ENCODE results near the gene EXOC4.

The EXOC4 gene

DNA sequence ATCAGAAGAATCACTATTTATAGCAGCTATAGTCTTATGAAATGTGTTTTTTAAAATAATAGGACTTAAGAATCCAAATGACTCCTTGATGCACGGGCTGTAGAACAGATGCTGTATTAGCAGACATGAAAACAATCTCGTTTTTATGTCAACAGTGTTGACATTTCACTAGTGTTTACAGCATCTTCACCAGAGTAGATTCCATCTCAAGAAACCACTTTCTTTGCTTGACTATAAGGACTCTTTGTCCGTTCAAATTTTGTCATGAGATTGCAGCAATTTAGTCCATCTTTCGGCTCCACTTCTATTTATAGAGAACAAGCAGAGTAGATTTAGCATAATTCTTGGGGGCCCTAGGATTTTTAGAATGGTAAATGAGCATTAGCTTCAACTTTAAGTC, 295.1 kb downstream of the EXOC4 start:
- DNase-seq, result no peak

DNA sequence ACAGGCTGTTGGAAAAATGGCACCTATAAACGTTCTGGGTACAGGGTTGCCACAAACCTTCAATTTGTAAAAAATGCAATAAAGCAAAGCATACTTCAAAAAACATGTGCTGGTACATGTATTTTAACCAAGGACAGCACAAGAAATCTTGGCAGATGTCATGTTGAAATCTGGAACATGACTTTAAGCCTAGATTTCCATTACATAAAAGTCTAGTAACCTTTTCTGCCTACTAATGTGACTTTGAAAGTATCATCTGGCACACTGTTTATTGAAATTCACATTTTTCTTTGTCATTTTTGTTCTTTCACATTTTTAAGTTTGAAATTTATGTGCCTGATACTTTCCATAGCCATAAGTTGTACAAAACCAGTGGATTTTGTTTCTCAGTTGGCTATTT, 296.8 kb downstream of the EXOC4 start:
- no peak for DNase-seq

DNA sequence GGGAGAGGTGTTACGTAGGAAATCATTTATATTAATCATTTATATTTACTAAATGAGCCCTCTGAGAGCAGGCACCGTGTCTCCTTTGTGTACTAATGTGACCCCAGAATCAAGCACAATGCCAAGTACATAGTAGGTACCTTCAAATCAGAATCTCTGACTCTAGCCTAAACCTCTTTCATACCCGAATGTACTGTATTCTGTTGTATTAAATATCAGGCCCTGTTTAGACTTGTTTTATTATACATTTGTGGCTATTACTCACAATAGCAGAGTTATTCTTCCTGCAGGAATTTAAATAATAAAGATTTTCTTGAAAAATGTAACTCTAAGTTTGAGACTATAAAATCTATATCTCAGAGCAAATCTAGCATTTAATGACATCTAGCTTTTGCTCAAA, 297.3 kb downstream of the EXOC4 start:
- DNase-seq, result no peak

DNA sequence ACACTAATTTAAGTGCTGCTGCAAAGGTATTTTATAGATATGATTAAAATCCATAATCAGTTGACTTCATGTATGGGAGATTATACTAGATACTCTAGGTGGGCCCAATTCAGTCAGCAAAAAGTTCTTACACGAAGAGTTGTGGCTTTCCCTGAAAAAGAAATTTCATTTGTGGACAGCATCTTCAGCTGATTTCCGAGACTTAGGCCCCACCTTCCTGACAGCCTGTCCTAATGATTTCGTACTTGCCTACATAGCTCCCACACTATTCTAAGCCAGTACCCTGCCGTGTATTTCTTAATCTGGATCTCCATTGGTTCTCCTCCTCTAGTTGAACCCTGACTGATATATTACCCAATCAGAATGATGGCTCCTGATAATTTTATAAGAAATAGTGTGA, 297.9 kb downstream of the EXOC4 start:
- no peak for DNase-seq

DNA sequence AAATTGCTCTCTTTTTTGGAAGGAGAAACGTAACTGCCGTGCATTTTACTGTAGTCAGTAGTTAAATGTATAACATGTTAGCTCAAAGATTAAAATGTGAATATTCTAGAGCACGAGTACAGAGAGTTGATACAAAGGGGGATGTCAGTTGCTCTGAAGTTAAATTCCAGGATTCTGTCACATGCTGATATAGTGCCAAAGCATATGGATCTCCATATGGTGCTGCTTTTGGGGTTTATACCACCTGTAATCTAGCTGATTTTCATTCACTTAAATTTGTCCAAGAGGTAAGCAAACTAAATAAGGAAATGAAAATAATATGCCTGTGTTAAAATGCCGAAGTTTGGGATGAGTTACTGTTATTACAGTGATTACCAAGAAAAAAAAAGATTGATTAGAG, 298.6 kb downstream of the EXOC4 start:
- DNase-seq, result no peak

DNA sequence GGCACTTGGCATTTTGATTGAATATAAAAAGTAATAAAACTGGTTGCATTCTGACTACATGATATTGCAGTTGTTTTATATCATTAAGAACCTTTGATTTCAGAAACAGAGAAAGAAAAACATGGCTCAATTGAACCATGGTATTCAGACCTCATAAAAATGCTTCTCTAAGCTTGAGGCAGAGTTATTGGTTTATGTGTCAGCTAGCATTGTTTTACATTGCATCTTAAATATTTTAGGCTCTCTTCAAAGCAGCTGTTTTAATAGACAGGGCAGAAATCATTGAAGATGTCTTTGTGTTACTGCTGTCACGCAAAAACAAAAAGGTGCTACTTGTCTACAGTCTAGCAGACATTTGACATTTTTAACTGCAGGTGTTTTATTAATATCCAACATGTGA, 299.2 kb downstream of the EXOC4 start:
- DNase-seq, result no peak

DNA sequence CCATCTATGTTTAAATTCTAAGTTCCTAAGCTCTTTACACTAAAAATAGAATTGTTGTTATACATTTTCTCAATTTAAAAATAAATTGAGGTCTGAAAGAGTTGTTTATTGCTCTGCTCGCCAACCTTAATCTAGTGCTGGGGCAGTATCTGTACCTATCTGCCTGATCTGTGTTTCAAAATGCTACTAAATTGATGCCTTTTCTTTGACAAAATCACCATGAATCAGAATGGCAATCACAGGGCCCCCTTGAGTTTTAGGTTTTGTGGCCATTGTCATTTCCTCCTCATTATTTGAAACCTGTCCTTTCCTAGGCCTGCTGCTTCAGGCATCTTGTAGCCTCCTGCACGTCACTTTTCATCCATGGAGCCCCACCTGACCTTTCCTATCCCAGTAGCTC, 301.5 kb downstream of the EXOC4 start:
- no peak for DNase-seq

DNA sequence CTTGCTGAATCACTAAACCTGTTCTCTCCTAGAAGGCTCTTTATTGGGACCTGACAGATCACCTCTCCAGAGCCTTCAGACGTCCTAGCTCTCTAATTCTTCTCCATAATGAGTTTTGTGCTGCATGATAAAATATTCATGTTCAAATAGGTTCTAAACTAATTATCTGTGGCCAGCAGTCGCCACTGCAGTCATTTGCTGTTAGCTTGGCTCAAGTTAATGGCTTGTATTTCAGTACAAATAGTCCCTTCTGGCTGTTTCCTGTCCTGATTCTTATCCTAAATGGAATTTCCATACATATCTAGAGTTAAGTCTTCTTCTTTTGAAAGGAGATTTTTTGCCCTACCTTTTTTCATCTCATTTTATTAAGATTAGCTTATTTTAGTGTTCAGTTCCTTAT, 303.2 kb downstream of the EXOC4 start:
- DNase-seq, result no peak

DNA sequence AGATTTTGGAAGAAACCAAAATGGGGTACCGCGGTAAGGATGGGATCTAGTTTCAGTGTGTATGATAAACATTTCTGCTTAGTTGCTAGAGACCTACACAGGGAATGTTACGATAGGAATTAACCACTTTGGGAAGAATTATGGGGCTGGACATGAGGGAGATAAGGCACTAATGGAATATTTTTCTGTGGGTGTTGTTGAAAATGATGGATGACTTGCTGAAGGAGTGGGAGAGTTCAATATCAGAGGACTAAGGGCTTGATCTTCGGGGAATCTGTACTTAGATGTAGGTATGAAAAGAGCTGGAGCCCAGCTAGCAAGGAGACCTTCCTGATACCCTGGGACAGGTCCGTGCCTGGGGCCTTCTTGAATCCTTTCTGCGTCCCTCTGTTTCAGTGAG, 303.7 kb downstream of the EXOC4 start:
- DNase-seq, result no peak

DNA sequence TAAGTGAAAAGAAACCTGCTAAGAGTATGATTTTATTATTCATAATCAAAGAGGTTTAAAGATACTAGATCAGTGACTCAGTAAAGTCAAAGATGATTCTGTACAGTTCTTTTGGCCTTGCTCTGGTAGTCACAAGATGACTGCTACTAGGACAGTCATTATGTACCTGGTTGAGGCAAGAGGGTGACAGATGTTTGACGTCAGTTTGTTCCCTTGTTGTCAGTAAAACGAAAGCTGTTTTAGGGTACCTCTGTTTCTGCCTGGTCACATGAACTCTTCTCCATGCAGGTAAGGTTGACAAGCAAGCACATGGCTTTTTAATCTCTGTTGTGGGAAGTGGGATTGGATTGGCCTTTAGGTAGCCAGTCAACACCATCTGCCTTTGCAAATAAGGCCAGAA, 308.0 kb downstream of the EXOC4 start:
- DNase-seq, result no peak

DNA sequence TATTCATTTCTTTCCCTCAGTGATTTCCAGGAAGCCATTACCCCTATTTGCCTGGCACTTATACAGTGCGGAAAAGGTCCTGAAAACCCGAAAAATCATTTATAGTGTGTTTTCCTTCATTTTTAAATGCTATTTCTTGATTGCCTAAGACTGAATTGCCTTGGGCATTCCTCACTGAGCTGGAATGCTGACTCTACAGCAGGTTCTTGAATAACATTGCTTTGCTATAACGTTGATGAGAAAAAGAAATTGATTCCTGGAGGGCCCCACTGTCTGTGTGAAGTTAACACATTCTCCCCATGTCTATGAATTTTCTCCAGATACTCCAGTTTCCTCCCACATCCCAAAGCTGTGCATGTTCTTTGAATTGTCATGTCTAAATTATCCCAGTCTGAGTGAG, 308.5 kb downstream of the EXOC4 start:
- no peak for DNase-seq

DNA sequence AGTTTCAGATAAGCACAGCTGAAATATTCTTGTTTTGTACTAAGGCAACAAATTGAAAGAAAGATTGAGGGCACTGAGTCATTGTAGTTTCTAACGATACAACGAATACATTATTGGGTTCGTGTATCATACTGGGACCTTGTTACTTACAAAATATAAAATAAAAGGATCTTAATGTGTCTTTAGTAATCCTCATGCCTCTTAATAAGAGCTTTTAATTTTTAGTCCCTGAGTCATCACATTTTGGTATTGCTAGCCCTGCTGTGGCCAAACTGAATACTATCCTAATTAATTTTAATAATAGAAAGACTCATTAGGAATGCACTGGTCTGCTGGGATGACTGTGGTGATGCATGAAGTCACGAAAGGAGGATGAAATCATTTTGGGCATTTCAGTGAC, 309.7 kb downstream of the EXOC4 start:
- no peak for DNase-seq

DNA sequence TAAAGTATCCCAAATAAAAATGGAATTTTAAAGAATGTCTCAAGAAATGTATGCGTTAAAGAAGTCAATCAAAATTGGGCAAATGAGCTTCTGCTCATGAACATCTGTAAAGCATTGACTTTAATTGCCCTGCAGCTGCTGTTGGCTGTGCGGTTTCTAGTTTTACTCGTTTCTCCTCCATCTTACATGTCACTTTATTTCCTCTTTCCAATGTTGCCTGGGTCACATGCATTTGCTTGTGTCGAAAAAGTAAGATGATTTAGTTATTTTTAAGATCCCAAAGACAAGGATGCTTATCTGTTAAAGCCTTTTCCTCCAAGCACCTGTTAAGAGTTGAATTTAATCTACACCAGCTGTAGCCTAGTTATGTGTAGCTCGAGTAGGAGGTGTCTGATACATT, 310.4 kb downstream of the EXOC4 start:
- no peak for DNase-seq

DNA sequence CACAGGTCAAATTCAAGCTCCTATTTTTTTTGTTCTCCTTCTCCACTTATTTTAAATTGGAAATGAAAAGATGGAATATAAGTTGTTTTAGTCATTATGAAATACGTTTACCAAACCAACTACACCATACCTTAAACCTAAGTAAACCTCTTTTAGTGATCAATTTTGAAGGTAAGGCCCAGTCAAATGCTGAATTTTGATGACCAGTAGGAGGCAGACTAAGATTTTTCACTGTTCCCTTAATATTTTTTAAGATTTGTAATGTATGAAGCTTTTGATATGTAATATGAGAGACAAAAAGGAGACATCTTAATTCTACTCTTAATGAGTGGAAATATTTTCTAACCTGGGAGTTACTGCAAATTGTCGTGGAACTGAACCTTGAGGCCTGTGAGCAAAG, 311.6 kb downstream of the EXOC4 start:
- DNase-seq, result no peak

DNA sequence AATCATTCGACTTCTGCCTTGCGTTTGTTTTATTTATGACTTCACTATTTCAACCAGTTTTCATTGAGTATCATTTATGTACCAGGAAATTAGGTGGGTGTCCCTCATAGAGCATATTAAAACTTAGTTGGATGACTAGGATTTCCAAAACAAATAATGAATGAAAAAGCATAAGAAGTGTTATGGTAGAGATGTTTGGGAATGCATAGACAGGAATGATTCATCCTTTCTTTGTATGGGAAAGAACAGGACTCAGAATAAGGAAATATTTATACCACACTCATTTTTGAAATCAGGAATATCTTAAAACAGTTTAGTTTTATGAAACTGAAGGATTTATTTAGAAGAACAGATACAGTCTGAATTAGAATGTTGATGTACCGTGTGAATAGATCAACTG, 315.7 kb downstream of the EXOC4 start:
- DNase-seq, result no peak

DNA sequence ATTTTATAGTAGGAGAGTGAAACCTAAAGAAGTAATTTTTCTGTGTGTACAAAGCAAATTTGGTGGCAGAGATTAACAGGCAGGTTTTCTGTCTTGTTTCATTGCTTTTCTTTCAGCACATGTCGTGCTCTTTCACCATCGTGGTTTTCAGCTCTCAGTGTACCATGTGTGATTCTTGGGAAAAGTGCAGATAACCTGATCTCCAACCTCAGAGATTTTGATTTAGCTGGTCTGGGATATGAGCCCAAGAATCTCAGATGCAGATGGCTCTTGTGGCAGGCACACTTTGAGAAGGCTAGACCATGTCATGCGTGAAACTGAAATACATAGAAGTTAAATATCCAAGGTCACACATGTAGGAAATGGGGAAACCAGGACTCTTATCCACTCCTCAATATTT, 317.4 kb downstream of the EXOC4 start:
- DNase-seq, result no peak

DNA sequence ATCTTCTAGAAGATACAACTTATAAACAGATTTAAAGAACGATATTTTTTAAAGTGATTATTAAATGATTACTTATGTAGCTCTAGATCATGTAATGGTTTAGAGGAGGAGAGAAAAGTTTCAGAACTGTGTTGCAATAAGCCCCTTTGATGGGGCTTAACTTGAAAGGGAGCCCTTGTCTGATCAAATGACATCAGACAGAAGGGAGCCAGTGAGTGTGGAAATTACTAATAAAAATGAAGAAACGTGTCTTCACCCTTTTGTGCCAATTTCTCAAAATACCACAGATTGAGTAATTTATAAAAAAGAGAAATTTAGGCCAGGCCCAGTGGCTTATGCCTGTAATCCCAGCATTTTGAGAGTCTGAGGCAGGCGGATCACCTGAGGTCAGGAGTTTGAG, 318.2 kb downstream of the EXOC4 start:
- DNase-seq, result no peak

DNA sequence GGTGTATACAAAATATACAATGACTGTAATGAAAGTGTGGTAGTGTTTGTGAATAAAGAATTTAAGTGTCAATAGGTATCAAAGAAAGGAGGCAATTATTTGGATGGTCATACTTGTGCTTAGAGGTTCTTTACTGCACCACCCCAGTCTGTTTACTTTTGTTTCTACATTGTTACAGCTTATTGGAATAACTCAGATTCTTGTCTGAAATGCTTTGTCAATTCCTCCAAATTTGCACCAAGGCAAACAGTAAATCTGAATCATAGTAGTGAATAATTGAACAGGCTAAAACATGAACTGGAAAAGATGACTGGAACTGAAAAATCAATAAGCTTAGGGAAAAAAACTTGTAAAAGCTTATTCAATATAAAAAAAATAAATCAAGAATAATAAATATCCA, 319.2 kb downstream of the EXOC4 start:
- no peak for DNase-seq

DNA sequence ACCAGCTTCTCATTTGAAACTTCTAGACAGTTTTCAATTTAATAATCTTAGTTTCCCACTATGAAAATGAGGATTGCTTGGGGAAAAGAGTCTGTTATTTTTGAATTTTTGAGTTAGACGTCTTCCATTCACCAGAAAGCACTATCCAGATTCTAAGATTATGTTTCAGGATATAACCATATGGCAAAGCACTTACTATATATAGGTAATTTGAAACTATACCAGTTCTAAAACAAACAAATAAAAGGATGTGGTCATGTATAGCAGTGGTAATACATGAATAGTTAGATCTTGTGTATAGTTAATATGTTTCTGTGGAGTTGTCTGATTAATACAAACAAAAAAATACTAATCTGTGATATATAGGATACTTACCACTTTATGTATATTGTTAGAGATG, 320.0 kb downstream of the EXOC4 start:
- no peak for DNase-seq

DNA sequence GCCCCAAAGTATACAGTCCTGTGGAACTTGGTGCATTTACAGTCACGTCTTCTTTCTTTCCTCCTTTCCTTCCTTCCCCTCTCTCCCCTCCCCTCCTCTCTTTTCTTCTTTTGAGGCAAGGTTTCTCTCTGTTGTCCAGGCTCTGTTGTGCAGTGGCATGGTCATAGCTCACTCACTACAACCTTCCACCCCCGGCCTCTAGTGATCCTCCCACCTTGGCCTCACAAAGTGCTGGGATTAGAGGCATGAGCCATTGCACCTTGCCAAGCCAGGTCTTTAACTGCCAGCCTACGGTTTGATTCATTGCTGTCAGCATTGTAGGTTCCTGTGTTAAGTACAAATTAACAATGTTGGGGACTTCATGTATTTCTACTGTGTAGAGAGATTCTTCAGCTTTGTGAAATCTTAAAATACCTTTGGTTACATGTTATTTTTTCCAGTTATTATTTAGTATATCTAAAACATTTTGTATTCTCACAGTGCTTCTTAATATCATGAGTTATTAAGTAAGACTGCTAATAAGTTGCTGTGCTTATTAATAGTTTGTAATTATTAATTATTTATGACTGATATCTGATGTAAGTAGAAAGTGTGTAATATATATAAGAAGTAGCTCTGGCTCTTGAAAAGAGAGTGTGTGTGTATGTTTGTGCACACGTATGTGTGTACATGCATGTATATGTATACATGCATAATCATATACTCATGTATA, 320.8 kb downstream of the EXOC4 start:
- DNase-seq, result no peak

DNA sequence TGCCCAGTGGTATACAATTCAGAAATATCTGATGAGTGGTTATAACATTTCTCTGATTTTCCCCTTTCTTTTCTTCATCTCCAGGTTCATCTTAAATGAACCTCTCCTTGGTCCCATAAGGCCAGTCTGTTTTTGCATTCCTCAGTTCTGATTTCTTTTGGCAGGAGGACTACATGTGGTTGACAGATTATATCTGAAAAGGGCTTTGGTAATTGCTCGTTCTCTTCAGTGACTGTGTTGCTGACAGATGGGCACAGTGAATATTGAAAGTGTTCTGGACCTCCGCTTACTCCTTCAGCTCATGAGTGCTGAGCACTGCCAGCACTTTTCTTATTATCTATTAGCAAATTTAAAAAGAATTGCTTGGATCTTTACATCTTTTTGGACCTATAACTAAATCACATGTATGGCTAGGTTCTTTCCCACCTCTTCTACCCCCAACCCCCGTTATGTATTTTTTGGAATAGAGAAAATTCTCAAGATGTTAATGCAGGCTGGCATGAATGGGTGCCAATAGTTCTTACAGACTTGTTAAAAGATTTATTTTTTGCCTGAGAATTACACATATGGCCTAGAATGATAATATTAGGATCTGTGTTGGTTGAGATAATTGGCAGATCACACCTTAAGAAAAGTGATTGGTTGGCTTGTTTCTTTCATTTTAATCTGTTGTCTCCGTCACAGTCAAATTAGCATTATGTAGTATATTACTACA, 323.0 kb downstream of the EXOC4 start:
- DNase-seq, result no peak

DNA sequence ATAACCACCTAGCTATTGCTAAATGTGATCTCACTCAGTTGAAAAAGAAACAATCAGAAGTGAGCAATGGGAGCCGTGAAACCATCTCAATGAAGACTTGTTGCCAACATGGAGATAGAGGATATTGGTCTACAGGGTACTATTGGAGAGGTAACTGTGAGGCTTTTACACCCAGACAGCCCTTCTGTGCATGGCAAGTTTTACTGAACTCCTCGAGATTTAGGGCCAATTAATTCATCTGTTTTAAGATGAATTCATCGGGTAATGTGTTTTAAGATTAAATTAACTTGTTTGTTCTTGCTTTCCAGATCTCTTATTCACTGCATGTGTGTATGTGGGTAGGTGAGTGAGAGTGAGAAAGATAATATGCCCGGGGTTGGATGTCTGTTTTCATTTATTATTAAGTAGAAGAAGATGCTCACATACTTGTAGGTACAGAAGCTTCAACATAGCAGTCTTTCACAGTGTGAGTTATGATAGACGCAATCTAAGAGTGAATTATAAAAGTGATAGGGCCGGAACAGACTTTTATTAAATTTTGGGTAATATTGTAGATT, 323.8 kb downstream of the EXOC4 start:
- no peak for DNase-seq

DNA sequence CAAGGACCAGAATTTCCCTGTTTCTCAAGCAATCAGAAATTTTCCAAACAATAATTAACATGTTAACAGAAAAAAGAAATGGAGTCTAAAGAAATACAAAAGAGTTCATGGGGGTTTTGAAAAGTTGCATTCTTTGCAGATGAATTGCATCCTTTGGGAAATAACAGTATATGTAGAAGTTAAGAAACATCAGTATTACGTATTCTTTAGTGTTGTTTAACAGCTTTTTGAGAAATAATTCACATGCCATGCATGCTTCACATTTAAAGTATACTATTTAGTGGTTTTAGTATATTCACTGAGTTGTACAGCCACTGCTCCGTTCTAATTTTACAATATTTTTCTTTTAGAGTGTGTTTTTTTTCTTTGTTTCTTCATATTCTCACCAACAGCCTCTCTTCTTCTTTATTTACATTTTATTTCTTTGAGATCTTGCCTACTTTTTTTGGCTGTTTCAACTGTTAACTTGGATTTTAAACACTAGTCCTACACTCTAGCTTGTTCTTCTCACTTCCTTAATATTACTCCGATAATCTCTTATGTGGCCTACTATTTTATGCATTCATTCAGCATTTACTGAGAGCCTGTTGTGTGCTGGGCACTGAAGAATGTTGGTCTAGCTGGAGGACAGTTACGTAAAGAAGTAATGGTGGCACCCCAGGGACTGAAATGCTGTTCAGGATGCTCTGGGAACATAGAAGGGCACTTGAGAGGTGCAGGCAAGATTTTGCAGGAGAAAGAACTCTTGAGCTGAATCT, 330.1 kb downstream of the EXOC4 start:
- no peak for DNase-seq

Measured in NCI-H146 (cell line).